Vagina (tissue), 2 donors: ENCODE data around the gene DOCK4. TPM values are rescaled to one million over a fixed set of nuclear protein-coding genes. Genes with fewer than 3 reads are reported as not detected.

ENCODE experiments used
- DNase-seq, 2 donors: peaks; one replicate each; pipeline ENCODE4 v3.0.0-alpha.2; 2017; ENCODE audit errors: extremely low spot score in 2 of 2
- H3K27ac ChIP-seq: fragments of 200-600 bp; sonication (generic); one replicate; pipeline ENCODE4 v1.5.1; 2019
- H3K27me3 ChIP-seq: fragments of 200-600 bp; sonication (generic); one replicate; pipeline ENCODE4 v1.5.1; 2019
- H3K36me3 ChIP-seq, 2 donors: fragments of 200-600 bp; sonication (generic); one replicate each; pipeline ENCODE4 v1.5.1; 2017 to 2019
- H3K4me1 ChIP-seq: fragments of 200-600 bp; sonication (generic); one replicate; pipeline ENCODE4 v1.5.1; 2019
- H3K4me3 ChIP-seq, 2 donors: fragments of 200-600 bp; sonication (generic); 1 replicate in 1 of 2; 2 replicates in 1 of 2; pipeline ENCODE4 v1.5.1; 2016 to 2019
- H3K9me3 ChIP-seq: fragments of 200-600 bp; sonication (generic); one replicate; pipeline ENCODE4 v1.5.1; 2019
- POLR2A ChIP-seq, 2 donors: fragments of 450-650 bp; IDR thresholded peaks; one replicate each; pipeline ENCODE4 v1.6.1; 2017; ENCODE audit warnings: antibody characterized with exemption in 2 of 2, mild to moderate bottlenecking in 2 of 2, moderate library complexity in 2 of 2
- POLR2AphosphoS5 ChIP-seq, 2 donors: sonication (generic); formaldehyde crosslinking; IDR thresholded peaks; one replicate each; pipeline ENCODE4 v1.9.0; 2017; ENCODE audit warnings: antibody characterized with exemption in 2 of 2, mild to moderate bottlenecking in 2 of 2, low read depth in 1 of 2; ENCODE audit not compliant: insufficient read depth in 1 of 2
- intact Hi-C: fragments of 100-400 bp; cut with DNase I; formaldehyde crosslinking; loops from one replicate; pipeline ENCODE4 v1.15.1; 2023
- total RNA-seq: library from RNA; depleted of rRNA; stranded (reverse); fragments of >200 nt; gene quantifications from one replicate; pipeline ENCODE4 v1.2.3, GENCODE V29; 2016
- TF ChIP-seq, protein P1 (sequence below), 3 experiments: fragments of 450-650 bp in 2 of 3; fragments of 200-600 bp in 1 of 3; sonication (generic) in 1 of 3; IDR thresholded peaks; one replicate each; pipeline ENCODE4 v1.5.1; 2017 to 2019; ENCODE audit warnings: antibody characterized with exemption in 3 of 3, mild to moderate bottlenecking in 2 of 3, moderate library complexity in 2 of 3

The DOCK4 gene
- total RNA-seq, 1 donor from 2014 or later, result 40.3 TPM

DNA sequence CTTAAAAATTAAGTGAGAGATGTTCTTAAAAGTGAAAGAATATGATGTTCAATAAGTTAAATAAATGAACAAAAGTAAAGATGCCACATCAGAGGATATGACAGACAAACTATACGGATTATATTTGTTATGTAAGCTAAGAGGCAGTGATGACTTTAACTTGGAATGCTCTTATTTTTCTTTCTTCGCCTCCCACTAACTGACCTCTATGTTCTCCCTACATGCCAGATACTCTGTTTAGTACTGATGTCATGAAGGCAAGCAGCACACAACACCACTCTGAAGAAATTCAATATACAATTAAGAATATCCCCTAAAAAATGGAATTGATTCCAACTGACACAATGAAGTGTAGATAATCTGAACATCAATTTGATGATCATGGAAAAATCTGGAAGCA is 223.4 kb downstream of the DOCK4 start:
- Histone ChIP-seq H3K4me3 (no peak overlapping the region), H3K9me3 (no peaks in the 10 kb centered on the region), H3K36me3 (no peaks in the 10 kb centered on the region), H3K27me3 (no peaks in the 10 kb centered on the region), H3K27ac (no peak overlapping the region), H3K4me1 (no peaks in the 10 kb centered on the region)
- TF ChIP-seq POLR2AphosphoS5 (IDR thresholded peaks at IDR 0.05; ENCODE audit: insufficient read depth in 1 of 2, low read depth in 1 of 2) (no peak), POLR2A (IDR thresholded peaks at IDR 0.05) (no peak)
- TF ChIP-seq, protein P1, sequence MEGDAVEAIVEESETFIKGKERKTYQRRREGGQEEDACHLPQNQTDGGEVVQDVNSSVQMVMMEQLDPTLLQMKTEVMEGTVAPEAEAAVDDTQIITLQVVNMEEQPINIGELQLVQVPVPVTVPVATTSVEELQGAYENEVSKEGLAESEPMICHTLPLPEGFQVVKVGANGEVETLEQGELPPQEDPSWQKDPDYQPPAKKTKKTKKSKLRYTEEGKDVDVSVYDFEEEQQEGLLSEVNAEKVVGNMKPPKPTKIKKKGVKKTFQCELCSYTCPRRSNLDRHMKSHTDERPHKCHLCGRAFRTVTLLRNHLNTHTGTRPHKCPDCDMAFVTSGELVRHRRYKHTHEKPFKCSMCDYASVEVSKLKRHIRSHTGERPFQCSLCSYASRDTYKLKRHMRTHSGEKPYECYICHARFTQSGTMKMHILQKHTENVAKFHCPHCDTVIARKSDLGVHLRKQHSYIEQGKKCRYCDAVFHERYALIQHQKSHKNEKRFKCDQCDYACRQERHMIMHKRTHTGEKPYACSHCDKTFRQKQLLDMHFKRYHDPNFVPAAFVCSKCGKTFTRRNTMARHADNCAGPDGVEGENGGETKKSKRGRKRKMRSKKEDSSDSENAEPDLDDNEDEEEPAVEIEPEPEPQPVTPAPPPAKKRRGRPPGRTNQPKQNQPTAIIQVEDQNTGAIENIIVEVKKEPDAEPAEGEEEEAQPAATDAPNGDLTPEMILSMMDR (IDR thresholded peaks at IDR 0.05), result no peak
- no peak for DNase-seq
- intact Hi-C loops, result no loop called here

DNA sequence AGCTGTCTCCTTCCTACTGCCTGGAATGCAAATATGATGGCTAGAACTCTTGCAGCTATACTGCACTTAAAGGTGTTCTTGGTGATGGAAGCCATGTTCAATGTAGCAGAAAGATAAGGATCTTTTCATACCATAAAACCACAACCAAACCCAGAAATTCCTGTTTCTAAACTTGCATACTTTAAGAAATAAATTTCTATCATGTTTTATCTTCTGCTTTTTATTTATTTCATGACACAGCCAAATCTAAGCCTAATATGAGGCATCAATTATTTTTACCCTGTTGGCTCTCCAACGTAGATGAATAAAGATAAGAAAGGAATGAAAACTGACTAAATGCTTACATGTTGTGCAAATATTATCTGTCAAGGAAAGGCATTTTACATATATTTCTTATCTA is 224.1 kb downstream of the DOCK4 start:
- H3K27me3 ChIP-seq, result no peaks in the 10 kb centered on the region
- intact Hi-C loops, result no loop called here
- no peaks in the 10 kb centered on the region for H3K4me1 ChIP-seq
- no peaks in the 10 kb centered on the region for H3K36me3 ChIP-seq
- no peak overlapping the region for H3K4me3 ChIP-seq
- TF ChIP-seq POLR2A (IDR thresholded peaks at IDR 0.05) (no peak), POLR2AphosphoS5 (IDR thresholded peaks at IDR 0.05; ENCODE audit: insufficient read depth in 1 of 2, low read depth in 1 of 2) (no peak)
- TF ChIP-seq, protein P1 (IDR thresholded peaks at IDR 0.05), result no peak
- H3K9me3 ChIP-seq, result no peaks in the 10 kb centered on the region
- no peak for DNase-seq
- H3K27ac ChIP-seq, result no peak overlapping the region

DNA sequence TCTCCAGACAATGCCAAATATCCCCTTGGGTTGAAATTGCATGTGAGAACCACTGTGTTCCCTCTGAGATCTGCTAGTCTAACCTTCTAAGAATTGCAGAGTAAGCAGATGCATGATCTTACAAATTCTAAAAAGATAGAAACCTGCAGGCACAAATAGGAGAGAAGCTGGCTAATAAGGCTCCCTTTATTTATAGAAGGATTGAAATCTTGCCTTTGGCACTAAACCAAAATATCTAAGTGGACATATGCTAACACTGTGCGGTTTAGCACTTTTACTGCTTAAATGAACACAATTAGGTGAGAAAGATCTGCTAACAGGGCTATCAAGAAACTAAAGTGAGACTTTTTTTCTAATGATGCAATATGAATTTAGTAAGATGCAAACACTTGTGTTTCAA is 225.5 kb downstream of the DOCK4 start:
- no peaks in the 10 kb centered on the region for H3K27me3 ChIP-seq
- intact Hi-C loops, result no loop called here
- H3K27ac ChIP-seq, result no peak overlapping the region
- no peaks in the 10 kb centered on the region for H3K4me1 ChIP-seq
- H3K9me3 ChIP-seq, result no peaks in the 10 kb centered on the region
- TF ChIP-seq POLR2A (IDR thresholded peaks at IDR 0.05) (no peak), POLR2AphosphoS5 (IDR thresholded peaks at IDR 0.05; ENCODE audit: insufficient read depth in 1 of 2, low read depth in 1 of 2) (no peak)
- TF ChIP-seq, protein P1 (IDR thresholded peaks at IDR 0.05), result no peak
- DNase-seq, result no peak
- H3K36me3 ChIP-seq, result no peaks in the 10 kb centered on the region
- no peak overlapping the region for H3K4me3 ChIP-seq

DNA sequence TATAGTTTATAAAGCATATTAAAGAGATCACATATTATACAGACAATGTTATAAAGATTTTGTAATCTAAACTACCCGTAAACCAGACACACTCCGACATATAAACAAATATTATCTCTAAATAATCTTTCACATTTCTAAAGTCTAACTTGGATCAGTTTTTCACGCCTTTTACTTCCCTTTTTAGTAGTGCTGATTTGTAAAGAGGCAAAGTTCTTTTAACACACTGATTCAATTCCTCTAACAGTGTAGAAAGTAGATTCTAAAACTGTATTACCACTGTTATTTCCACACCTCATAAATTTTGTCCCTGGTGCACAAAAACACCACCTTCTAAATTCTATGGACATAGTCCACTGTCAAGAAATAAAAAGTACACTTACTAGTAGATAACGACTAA is 230.9 kb downstream of the DOCK4 start:
- TF ChIP-seq, protein P1 (IDR thresholded peaks at IDR 0.05), result no peak
- TF ChIP-seq POLR2AphosphoS5 (IDR thresholded peaks at IDR 0.05; ENCODE audit: insufficient read depth in 1 of 2, low read depth in 1 of 2) (no peak), POLR2A (IDR thresholded peaks at IDR 0.05) (no peak)
- Histone ChIP-seq H3K4me1 (no peaks in the 10 kb centered on the region), H3K27me3 (no peaks in the 10 kb centered on the region), H3K4me3 (no peak overlapping the region), H3K27ac (no peak overlapping the region), H3K36me3 (no peaks in the 10 kb centered on the region), H3K9me3 (no peaks in the 10 kb centered on the region)
- intact Hi-C loops, result no loop called here
- DNase-seq, result no peak

DNA sequence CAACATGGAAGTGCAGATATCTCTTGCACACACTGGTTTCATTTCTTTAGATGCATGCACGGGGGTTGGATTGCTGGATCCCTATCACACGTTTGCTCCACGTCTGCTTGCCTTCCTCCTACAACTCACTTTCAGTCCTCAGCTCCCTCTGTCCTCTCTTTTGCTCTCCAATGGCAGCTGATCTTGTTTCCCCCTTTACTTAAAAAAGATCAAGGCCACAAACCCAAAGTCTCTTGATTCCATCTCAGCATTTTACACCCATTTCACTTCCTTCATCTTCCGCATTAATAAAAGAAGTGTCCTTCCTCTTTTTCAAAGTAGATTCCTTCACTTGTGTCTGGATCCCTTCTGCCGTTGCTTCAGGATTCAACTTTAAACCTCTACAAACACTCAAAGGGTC is 245.2 kb downstream of the DOCK4 start:
- DNase-seq, result no peak
- no peaks in the 10 kb centered on the region for H3K36me3 ChIP-seq
- H3K9me3 ChIP-seq, result no peaks in the 10 kb centered on the region
- no peak overlapping the region for H3K27ac ChIP-seq
- intact Hi-C loops, result no loop called here
- no peaks in the 10 kb centered on the region for H3K4me1 ChIP-seq
- no peaks in the 10 kb centered on the region for H3K27me3 ChIP-seq
- TF ChIP-seq POLR2A (IDR thresholded peaks at IDR 0.05) (no peak), POLR2AphosphoS5 (IDR thresholded peaks at IDR 0.05; ENCODE audit: insufficient read depth in 1 of 2, low read depth in 1 of 2) (no peak)
- TF ChIP-seq, protein P1 (IDR thresholded peaks at IDR 0.05), result no peak
- H3K4me3 ChIP-seq, result no peak overlapping the region
